Measurements from ENCODE around the gene PIK3AP1. TPM values are rescaled to one million over a fixed set of nuclear protein-coding genes. Genes with fewer than 3 reads are reported as not detected.

The PIK3AP1 gene
- total and polyA plus RNA-seq, 2 of the 8 experiments (the other 6 are each of a cell fraction or from before 2014, with no cell fraction given) = 1.9 to 4.5 TPM

DNA sequence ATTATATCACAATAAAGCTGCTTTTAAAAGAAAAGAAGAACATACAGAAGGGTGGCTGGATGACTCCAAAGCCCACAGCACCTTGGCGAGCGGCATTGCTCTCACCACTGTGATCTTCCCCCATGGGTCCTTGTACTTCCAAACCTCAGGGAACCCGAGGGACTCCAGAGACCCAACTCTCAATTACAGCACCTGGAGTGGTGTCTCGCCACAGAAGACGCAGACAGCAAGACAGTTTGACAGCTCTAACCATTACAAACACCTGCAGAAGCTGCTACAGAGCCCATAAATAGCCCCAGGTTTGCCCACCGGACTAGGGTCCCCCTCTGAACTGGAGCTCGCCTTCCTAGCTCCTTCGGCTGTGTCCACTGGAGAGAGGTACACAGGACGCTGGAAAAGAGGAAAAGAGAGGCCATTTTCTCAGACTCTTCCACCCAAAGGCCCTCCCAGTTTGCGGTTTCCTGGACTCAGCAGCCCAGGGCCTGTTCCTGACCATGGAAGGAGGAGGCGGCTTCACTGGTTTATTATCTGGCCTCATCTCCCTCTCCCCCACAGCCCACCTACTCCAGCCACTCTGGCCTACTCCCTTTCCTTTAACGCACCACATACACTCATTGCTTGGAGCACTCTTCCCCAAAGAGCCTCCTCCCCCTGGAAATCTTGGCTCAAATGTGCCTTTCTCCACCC lies 1.9 kb downstream of the PIK3AP1 start:
- Histone ChIP-seq H3K4me2 (ENCODE audit: insufficient read depth in 1 of 2, low read depth in 2 of 2, low read length in 2 of 2) (no peak overlapping the region), H2BK120ac (replicated peaks; ENCODE audit: low read depth, low read length) (no peak overlapping the region), H3K56ac (replicated peaks; ENCODE audit: insufficient read length, low read depth, low read length) (no peak overlapping the region), H3K4ac (replicated peaks; ENCODE audit: insufficient read length, low read depth, low read length) (no peak overlapping the region), H3K14ac (ENCODE audit: insufficient read length) (no peak overlapping the region), H3K9ac (replicated peaks in 1 of 4; ENCODE audit: extremely low read depth in 1 of 4, low read depth in 3 of 4, low read length in 3 of 4) (no peak overlapping the region), H3K79me1 (ENCODE audit: low read depth, low read length) (no peaks in the 10 kb centered on the region), H3K27ac (ENCODE audit: low read depth, low read length) (no peak overlapping the region), H4K91ac (replicated peaks; ENCODE audit: insufficient read length, low read length) (no peak overlapping the region), H2AK5ac (ENCODE audit: low read depth, low read length) (no peak overlapping the region), H2AFZ (ENCODE audit: low read length) (no peak overlapping the region), H3K23me2 (ENCODE audit: low read depth, low read length) (peaks cover 7% of the 10 kb centered on the region; the same call in 1 of the 2 replicates), H3K9me3 (ENCODE audit: insufficient read depth in 2 of 2, low read depth in 1 of 2, low read length in 1 of 2) (no peaks in the 10 kb centered on the region), H2BK5ac (ENCODE audit: low read depth, low read length) (no peak overlapping the region), H2BK12ac (ENCODE audit: low read depth, low read length) (no peak overlapping the region), H3K27me3 (replicated peaks in 1 of 4; ENCODE audit: control insufficient read depth in 3 of 4, extremely low read depth in 1 of 4, insufficient read depth in 3 of 4, low read length in 3 of 4) (peaks cover 0 to 8% (median 2%) of the 10 kb centered on the region in 4 experiments; a peak in 3 of 7 replicates), H3K36me3 (ENCODE audit: control insufficient read depth in 2 of 4, insufficient read depth in 4 of 4, low read length in 3 of 4) (no peaks in the 10 kb centered on the region), H3K18ac (ENCODE audit: extremely low read depth, low read length) (no peak overlapping the region), H3K79me2 (ENCODE audit: control insufficient read depth in 1 of 2, insufficient read depth in 2 of 2, low read length in 2 of 2) (no peaks in the 10 kb centered on the region), H3K23ac (ENCODE audit: insufficient read length) (no peak overlapping the region), H4K20me1 (replicated peaks in 1 of 2; ENCODE audit: control insufficient read depth in 1 of 2, insufficient read depth in 2 of 2, low read length in 2 of 2) (no peaks in the 10 kb centered on the region), H3K4me3 (ENCODE audit: extremely low read depth in 1 of 4, insufficient read depth in 2 of 4, low read depth in 3 of 4, low read length in 4 of 4) (no peak overlapping the region), H4K5ac (ENCODE audit: insufficient read length, low read depth, low read length) (no peak overlapping the region), H4K8ac (ENCODE audit: extremely low read depth, insufficient read depth, low read length) (no peak overlapping the region), H2BK15ac (ENCODE audit: low read length) (no peak overlapping the region), H2BK20ac (ENCODE audit: low read length) (no peak overlapping the region), H3K4me1 (replicated peaks in 1 of 4; ENCODE audit: control insufficient read depth in 3 of 4, insufficient read depth in 4 of 4, low read length in 3 of 4) (peaks cover 0 to 6% (median 3%) of the 10 kb centered on the region in 4 experiments; a peak in 5 of 7 replicates)
- WGBS, 2 experiments (ENCODE audit: extremely low coverage in 1 of 2, insufficient coverage in 1 of 2, insufficient read length in 1 of 2, insufficient replicate concordance in 2 of 2, low coverage in 1 of 2, low lambda C conversion rate in 2 of 2, missing lambda C conversion rate in 1 of 2) = 92% methylated on average over 12 of the region's 12 CpGs; no CpG with 5 or more reads in 1 of the 2 experiments
- POLR2A ChIA-PET (ENCODE audit: partially characterized antibody) = no interaction called here
- CTCF ChIA-PET (ENCODE audit: partially characterized antibody) = interaction anchor here (0.6 to 3.4 kb wide), 7 partner anchors 13 to 250 kb away, joined by 3 to 18 read pairs (median 4); no protein-coding TSS in a partner anchor
- FAIRE-seq = no peak
- no peak for DNase-seq (ENCODE audit: low read depth in 1 of 2, low spot score in 2 of 2)
- TF ChIP-seq, protein P1, sequence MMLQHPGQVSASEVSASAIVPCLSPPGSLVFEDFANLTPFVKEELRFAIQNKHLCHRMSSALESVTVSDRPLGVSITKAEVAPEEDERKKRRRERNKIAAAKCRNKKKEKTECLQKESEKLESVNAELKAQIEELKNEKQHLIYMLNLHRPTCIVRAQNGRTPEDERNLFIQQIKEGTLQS (IDR thresholded peaks at IDR 0.05; ENCODE audit: insufficient read depth, low read depth, low read length) = no peak
- TF ChIP-seq KDM5A (IDR thresholded peaks at IDR 0.05; ENCODE audit: low read length) (no peak), NRF1 (IDR thresholded peaks at IDR 0.05; ENCODE audit: low read depth, low read length) (no peak), CBX8 (IDR thresholded peaks at IDR 0.05; ENCODE audit: borderline replicate concordance, low read depth, low read length) (no peak), CBX5 (IDR thresholded peaks at IDR 0.05; ENCODE audit: low read depth, low read length) (no peak), SIX5 (IDR thresholded peaks at IDR 0.05; ENCODE audit: low read depth, low read length) (no peak), SRF (IDR thresholded peaks at IDR 0.05; ENCODE audit: low read depth, low read length) (no peak), GABPA (IDR thresholded peaks at IDR 0.05; ENCODE audit: borderline replicate concordance, insufficient read depth, low read length) (no peak), RNF2 (IDR thresholded peaks at IDR 0.05; ENCODE audit: borderline replicate concordance, low read depth, low read length, missing control alignments, poor library complexity, severe bottlenecking) (no peak), BRCA1 (IDR thresholded peaks at IDR 0.05; ENCODE audit: low read depth, low read length) (no peak), RXRA (IDR thresholded peaks at IDR 0.05; ENCODE audit: insufficient read depth, low read depth, low read length) (no peak)

Data from H1 (cell line).